ENCODE measurements around the gene OR2A25. TPM values are rescaled to one million over a fixed set of nuclear protein-coding genes. Genes with fewer than 3 reads are reported as not detected.

Gene OR2A25
- total and polyA plus RNA-seq, 7 donors = not detected

DNA sequence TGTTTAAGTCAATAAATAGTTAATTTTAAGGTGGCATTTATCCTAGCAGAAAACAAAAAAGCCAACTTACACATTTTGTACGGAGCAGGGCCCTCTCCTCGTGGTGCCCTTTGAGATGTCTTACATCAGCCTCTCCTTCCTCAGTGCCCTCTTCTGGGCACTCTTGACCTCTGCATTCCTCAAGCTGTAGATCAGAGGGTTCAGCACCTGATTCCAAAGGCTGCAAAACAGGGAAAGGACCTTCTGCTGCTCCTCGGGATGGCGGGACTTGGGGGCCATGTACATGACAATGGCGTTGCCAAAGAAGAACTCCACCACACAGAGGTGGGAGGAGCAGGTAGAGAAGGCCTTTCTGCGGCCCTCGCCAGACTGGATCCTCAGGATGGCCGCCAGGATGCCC is 48.7 kb downstream of the OR2A25 start:
- Histone ChIP-seq H3K4me3 (no peak overlapping the region), H3K27me3 (ENCODE audit: insufficient read depth in 3 of 3, low read length in 2 of 3) (no peaks in the 10 kb centered on the region), H3K27ac (no peak overlapping the region), H3K36me3 (ENCODE audit: insufficient read depth in 1 of 2, low read depth in 1 of 2) (no peaks in the 10 kb centered on the region), H3K9me3 (no peaks in the 10 kb centered on the region), H3K4me1 (no peaks in the 10 kb centered on the region)
- ATAC-seq = no peak
- no peak for DNase-seq
- TF ChIP-seq, protein P1, sequence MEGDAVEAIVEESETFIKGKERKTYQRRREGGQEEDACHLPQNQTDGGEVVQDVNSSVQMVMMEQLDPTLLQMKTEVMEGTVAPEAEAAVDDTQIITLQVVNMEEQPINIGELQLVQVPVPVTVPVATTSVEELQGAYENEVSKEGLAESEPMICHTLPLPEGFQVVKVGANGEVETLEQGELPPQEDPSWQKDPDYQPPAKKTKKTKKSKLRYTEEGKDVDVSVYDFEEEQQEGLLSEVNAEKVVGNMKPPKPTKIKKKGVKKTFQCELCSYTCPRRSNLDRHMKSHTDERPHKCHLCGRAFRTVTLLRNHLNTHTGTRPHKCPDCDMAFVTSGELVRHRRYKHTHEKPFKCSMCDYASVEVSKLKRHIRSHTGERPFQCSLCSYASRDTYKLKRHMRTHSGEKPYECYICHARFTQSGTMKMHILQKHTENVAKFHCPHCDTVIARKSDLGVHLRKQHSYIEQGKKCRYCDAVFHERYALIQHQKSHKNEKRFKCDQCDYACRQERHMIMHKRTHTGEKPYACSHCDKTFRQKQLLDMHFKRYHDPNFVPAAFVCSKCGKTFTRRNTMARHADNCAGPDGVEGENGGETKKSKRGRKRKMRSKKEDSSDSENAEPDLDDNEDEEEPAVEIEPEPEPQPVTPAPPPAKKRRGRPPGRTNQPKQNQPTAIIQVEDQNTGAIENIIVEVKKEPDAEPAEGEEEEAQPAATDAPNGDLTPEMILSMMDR (IDR thresholded peaks at IDR 0.05) = no peak
- WGBS, 3 donors = 70 to 84% (median 73%) methylated on average over 8 of the region's 8 CpGs
- intact Hi-C loops (cut with DNase I) = no loop called here

DNA sequence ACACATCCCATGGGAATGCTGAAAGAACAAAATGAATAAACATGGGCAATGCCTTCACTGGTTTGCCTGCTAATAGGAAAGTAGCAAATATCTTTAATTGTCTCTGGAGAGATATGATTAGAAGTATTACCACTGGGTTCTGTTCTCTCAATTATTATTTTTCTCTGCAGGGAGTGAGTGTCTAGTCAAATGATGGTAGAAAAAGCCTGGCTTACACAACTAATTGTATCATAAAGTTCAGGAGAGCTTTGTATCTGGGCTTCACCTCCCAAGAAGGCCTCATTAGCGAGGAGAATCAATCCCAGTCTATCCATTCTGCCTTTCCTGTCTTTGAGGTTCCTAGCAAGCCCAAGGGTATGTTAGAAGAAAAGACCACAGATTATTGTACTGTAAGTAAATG is 53.3 kb downstream of the OR2A25 start, which contains the start of gene OR2A14:
OR2A14 (plus strand) TSS at position 301 of the 400 bp plus-strand sequence. CDS start 5,937 bp downstream, outside the sequence.
- ATAC-seq = no peak

More for the DNA sequence above, 53.3 kb downstream of the OR2A25 start, which contains the start of gene OR2A14:
- TF ChIP-seq, protein P1 (IDR thresholded peaks at IDR 0.05) = no peak
- Histone ChIP-seq H3K4me1 (no peaks in the 10 kb centered on the region), H3K27ac (no peak within 1 kb of the TSS), H3K36me3 (ENCODE audit: insufficient read depth in 1 of 2, low read depth in 1 of 2) (no peaks in the 10 kb centered on the region), H3K27me3 (ENCODE audit: insufficient read depth in 3 of 3, low read length in 2 of 3) (no peaks in the 10 kb centered on the region), H3K9me3 (no peaks in the 10 kb centered on the region), H3K4me3 (no peak within 1 kb of the TSS)
- intact Hi-C loops (cut with DNase I) = no loop called here
- 92 to 94% (median 93%) methylated on average over 1 of the region's 1 CpG for WGBS, 3 donors
- no peak for DNase-seq

Other genes with a start within 250 kb of the OR2A25 start
- gene TCAF1, start 167.6 kb upstream of the OR2A25 start, total RNA-seq = 100 to 1,000 TPM in 2 of 4 donors, 10 to 100 TPM in 2; 19.5 to 107 (median 62.1) TPM
- 10 to 100 TPM in 1 of 3 donors, 1 to 10 TPM in 2; 4.3 to 12.0 (median 9.2) TPM for gene TCAF1, start 167.6 kb upstream of the OR2A25 start, polyA plus RNA-seq
- gene OR2F2, start 134.6 kb upstream of the OR2A25 start, total RNA-seq = not detected
- not detected for gene OR2F2, start 134.6 kb upstream of the OR2A25 start, polyA plus RNA-seq
- not detected for gene OR2F1, start 115.0 kb upstream of the OR2A25 start, total RNA-seq
- not detected for gene OR2F1, start 115.0 kb upstream of the OR2A25 start, polyA plus RNA-seq
- gene OR6B1, start 69.5 kb upstream of the OR2A25 start, total RNA-seq = not detected
- not detected for gene OR6B1, start 69.5 kb upstream of the OR2A25 start, polyA plus RNA-seq
- not detected for gene OR2A5, start 20.9 kb upstream of the OR2A25 start, total RNA-seq
- not detected for gene OR2A5, start 20.9 kb upstream of the OR2A25 start, polyA plus RNA-seq
- not detected for gene OR2A12, start 16.5 kb downstream of the OR2A25 start, total RNA-seq
- gene OR2A12, start 16.5 kb downstream of the OR2A25 start, polyA plus RNA-seq = not detected
- gene OR2A2, start 39.8 kb downstream of the OR2A25 start, total RNA-seq = not detected
- gene OR2A2, start 39.8 kb downstream of the OR2A25 start, polyA plus RNA-seq = not detected
- not detected for gene OR2A14, start 53.4 kb downstream of the OR2A25 start, total RNA-seq
- gene OR2A14, start 53.4 kb downstream of the OR2A25 start, polyA plus RNA-seq = not detected
- gene CTAGE4, start 113.7 kb downstream of the OR2A25 start, total RNA-seq = under 1 TPM in 1 of 4 donors, not detected in 3; 0.15 TPM
- gene CTAGE4, start 113.7 kb downstream of the OR2A25 start, polyA plus RNA-seq = under 1 TPM in 2 of 3 donors, not detected in 1; 0.03 TPM
- gene ARHGEF35, start 126.0 kb downstream of the OR2A25 start, total RNA-seq = under 1 TPM; 0.15 to 0.34 (median 0.19) TPM
- under 1 TPM; 0.13 to 0.18 (median 0.13) TPM for gene ARHGEF35, start 126.0 kb downstream of the OR2A25 start, polyA plus RNA-seq
- gene OR2A42, start 169.8 kb downstream of the OR2A25 start, total RNA-seq = not detected
- gene OR2A42, start 169.8 kb downstream of the OR2A25 start, polyA plus RNA-seq = under 1 TPM in 2 of 3 donors, not detected in 1; 0.01 to 0.03 TPM
- under 1 TPM in 1 of 4 donors, not detected in 3; 0.34 TPM for gene OR2A7, start 195.0 kb downstream of the OR2A25 start, total RNA-seq
- gene OR2A7, start 195.0 kb downstream of the OR2A25 start, polyA plus RNA-seq = under 1 TPM in 2 of 3 donors, not detected in 1; 0.06 to 0.07 TPM
- under 1 TPM in 1 of 4 donors, not detected in 3; 0.15 TPM for gene CTAGE8, start 199.5 kb downstream of the OR2A25 start, total RNA-seq
- gene CTAGE8, start 199.5 kb downstream of the OR2A25 start, polyA plus RNA-seq = under 1 TPM in 2 of 3 donors, not detected in 1; 0.03 to 0.04 TPM
- not detected for gene OR2A1, start 242.6 kb downstream of the OR2A25 start, total RNA-seq
- gene OR2A1, start 242.6 kb downstream of the OR2A25 start, polyA plus RNA-seq = under 1 TPM in 2 of 3 donors, not detected in 1; 0.01 to 0.03 TPM